D721Med (cell line): ENCODE data around the gene SDHB.

Experiments
- DNase-seq: peaks from one replicate; pipeline ENCODE4 v3.0.0; 2011; ENCODE audit warnings: low spot score; ENCODE audit not compliant: insufficient read length
- FAIRE-seq: peaks from 2 replicates; lab custom pipeline; 2011; peaks lifted over from hg19 to GRCh38; lab: Jason Lieb, UNC
- TF ChIP-seq, protein P1 (sequence below): IDR thresholded peaks from 2 replicates; pipeline ENCODE4 v1.5.1; 2012; ENCODE audit warnings: mild to moderate bottlenecking, control low read depth; ENCODE audit not compliant: insufficient read depth; ENCODE audit errors: missing control alignments

Gene SDHB

DNA sequence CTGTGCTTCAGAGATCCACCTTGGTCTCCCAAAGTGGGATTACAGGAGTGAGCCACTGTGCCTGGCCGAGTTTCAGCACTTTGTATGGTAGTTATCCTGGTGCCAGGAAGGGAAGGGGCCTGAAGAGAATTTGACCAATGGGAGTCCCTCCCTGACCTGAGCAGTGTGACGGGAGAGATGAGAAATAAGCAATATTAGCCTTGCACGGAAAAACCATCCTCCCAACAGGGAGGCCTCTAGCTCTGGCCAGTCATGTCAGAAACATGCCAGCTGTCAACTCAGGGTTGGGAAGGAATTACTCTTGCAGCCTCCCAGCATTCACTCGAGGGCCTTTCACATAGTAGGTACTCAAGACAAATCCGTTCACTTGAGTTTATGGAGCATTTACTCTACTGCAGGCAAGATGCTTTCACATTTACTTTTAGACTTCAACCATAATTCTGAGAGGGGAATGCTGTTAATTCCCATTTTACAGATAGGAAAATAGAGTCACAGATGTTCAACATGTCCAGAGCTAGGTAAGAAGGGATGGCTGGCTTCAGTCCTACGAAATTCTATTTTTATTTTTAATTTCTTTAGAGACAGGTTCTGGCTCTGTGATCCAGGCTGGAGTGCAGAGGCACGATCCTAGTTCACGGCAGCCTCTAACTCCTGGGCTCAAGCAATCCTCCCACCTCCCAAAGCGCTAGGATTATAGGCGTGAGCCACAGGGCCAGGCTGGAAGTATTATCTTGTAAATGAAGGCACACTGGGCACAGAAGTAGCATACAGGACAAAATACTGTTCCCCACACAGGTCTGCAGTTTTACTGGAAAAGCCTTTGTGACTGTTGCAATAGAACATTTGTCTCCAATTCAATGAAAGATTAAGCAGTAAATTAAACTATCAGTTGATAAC, 38.9 kb downstream of the SDHB start:
- FAIRE-seq: no peak
- TF ChIP-seq, protein P1, sequence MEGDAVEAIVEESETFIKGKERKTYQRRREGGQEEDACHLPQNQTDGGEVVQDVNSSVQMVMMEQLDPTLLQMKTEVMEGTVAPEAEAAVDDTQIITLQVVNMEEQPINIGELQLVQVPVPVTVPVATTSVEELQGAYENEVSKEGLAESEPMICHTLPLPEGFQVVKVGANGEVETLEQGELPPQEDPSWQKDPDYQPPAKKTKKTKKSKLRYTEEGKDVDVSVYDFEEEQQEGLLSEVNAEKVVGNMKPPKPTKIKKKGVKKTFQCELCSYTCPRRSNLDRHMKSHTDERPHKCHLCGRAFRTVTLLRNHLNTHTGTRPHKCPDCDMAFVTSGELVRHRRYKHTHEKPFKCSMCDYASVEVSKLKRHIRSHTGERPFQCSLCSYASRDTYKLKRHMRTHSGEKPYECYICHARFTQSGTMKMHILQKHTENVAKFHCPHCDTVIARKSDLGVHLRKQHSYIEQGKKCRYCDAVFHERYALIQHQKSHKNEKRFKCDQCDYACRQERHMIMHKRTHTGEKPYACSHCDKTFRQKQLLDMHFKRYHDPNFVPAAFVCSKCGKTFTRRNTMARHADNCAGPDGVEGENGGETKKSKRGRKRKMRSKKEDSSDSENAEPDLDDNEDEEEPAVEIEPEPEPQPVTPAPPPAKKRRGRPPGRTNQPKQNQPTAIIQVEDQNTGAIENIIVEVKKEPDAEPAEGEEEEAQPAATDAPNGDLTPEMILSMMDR: no peak
- DNase-seq: no peak

DNA sequence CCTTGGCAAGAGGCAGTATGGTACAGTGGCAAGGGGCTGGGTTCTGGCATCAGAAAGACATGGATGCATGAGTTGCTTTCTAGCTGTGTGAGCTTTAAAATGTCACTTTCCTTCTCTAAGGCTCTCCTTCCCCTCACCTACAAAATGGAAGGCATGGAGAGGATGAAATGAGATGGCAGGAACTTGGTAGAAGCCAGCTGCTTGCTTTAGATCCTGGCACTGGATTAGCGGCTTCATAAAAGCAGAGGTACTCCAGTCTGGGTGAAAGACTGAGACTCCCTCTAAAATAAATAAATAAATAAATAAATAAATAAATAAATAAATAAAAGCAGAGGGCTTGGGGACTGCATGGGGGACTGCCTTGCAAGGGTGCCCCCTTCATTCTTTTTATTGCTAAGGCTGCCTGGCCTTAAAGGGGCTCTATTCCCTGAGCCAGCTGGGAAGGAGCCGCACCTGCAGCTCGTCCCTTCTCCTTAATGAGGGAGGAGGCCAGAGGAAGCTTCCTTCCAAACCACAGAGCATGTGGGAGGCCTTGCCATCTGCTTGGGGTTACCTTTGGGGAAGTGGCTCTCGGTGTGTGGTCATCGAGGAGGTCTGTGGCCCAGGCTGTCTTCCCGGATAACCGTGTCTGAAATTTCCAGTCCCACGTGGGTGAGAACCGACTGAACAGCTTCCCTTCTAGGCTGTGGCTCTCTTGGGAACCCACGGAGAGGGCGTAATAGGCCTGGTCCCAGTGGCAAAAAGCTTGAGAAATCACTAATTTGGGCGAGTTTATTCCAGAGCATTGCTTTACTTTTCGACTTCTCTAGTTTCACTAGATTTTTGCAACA, 40.1 kb downstream of the SDHB start:
- no peak for DNase-seq
- TF ChIP-seq, protein P1: no peak
- no peak for FAIRE-seq

DNA sequence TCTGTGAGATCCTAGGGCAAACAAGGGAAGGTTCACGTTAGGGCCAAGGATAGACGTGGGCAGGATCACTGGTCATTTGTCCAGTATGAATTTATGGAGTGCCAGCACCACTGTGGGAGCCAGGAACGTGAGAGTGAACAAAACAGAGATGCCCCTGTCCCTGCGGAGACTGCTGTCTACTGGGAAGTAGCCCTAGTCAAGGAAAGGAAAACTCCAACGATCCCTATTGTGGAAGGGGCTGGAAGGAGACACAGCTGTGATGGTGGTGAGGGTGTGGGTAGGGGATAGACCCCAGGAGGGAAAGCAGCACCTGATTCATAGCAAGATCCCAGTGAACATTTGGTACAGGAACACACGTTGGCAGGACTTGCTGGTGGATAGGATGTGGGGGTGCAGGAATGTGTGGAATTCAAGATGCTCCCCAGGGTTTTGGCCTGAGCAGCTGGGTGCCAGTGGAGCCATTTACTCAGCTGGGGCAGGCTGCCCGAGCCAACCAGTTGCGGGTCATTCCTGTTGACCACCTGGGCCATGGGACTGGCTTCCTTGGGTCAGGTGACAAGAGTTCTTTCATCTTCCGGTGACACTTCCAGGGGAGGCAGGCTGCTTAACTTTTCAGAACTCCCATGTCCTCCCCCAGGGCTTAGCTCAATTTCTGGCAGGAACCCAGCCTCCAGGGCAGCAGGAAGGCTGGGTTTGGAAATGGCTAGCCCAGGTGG, 40.9 kb downstream of the SDHB start:
- FAIRE-seq (no peak), DNase-seq (no peak)

DNA sequence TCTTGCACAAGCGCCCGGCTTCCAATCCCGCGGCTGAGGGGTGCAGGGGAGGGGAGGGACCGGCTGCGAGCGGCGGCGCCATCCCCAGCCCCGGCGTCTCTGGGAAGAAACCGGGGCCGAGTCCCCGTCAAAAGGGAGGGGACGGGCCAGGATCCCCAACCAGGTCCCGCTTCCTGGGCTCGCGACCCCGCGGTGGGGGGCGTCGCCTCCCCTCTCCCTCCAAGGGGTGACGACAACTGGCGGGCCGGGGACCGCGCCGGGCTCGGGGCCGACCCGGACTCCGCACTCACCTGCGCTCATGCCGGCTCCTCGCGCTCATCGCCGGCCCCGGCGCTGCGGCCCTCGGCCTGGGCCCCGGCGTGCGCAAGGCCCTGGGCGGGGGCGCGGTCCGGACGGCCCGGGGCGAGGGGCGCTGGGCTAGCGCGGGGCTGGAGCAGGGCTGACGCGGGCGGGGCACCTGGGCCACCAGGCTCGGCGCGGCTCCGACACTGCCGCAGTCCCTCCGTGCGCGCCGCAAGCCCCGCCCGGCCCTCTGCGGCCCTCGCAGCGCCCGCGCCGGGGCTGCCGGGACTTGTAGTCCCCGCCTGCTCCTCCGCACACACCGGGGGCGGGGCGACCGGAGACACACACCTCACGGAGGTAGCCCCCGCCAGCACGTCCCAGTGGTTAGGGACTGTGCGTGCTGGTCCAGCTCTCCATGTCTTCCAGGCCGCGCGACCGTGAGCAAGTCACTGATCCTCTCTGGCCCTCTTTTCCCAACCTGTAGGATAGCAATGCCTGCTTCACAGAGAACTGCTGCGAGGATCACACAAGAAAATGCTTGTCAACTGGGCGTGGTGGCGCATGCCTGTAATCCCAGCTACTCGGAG, 42.2 kb downstream of the SDHB start, which contains the start of gene ATP13A2:
Gene ATP13A2 (minus strand): TSS at position 490 of the 869 bp plus-strand sequence. CDS start 190 bp downstream, at position 300.
- no peak for FAIRE-seq
- DNase-seq: peak; percentile 45
- TF ChIP-seq, protein P1: no peak

More for the DNA sequence above, 40.9 kb downstream of the SDHB start:
- TF ChIP-seq, protein P1: no peak

DNA sequence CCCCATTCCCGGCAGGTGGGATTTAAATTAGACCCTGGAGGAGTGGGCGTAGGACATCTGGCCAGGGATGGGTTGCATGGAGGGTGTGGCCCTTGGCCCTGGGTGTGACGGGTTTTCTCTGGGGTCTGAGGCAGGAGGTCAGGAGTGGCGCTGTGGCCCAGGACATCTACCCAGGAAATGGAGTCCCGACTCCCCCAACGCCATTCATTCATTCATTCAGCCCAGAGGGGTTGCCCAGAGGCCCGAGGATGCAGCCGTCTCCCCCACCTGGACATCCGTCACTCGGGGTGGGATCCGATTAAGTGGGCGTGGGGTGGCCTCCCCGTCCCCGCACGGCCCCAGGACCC, 42.8 kb downstream of the SDHB start:
- DNase-seq (no peak), FAIRE-seq (no peak)
- TF ChIP-seq, protein P1: no peak

DNA sequence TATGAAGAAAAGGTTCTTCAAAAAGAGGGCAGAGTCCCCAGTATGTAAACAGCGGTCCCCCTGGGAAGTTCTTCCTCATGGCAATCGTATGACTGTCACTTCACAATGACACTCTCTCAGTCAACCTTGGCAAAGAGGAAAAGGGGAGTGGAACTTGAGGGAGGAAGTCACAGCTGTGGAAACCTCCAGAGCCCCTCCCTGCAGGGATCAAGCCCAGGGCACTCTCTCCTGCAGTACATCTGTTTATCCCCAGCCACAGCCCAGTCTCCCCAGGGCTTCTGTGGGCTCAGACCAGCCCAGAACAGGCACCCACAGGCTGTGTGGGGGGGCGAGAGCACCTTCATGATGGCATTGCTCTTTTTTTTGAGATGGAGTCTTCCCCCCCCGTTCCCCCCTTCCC, 44.1 kb downstream of the SDHB start:
- FAIRE-seq (no peak), DNase-seq (no peak)
- TF ChIP-seq, protein P1: no peak
